ENCODE results near the gene YBX3.

GRCh38 chr12:10661338-10661737 lies 61.8 kb downstream of the YBX3 start:
- TF ChIP-seq POLR2AphosphoS5 (IDR thresholded peaks at IDR 0.05) (no peak), POLR2A (IDR thresholded peaks at IDR 0.05) (no peak)
- TF ChIP-seq, protein P1, sequence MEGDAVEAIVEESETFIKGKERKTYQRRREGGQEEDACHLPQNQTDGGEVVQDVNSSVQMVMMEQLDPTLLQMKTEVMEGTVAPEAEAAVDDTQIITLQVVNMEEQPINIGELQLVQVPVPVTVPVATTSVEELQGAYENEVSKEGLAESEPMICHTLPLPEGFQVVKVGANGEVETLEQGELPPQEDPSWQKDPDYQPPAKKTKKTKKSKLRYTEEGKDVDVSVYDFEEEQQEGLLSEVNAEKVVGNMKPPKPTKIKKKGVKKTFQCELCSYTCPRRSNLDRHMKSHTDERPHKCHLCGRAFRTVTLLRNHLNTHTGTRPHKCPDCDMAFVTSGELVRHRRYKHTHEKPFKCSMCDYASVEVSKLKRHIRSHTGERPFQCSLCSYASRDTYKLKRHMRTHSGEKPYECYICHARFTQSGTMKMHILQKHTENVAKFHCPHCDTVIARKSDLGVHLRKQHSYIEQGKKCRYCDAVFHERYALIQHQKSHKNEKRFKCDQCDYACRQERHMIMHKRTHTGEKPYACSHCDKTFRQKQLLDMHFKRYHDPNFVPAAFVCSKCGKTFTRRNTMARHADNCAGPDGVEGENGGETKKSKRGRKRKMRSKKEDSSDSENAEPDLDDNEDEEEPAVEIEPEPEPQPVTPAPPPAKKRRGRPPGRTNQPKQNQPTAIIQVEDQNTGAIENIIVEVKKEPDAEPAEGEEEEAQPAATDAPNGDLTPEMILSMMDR (IDR thresholded peaks at IDR 0.05 in 8 of 11, conservative IDR thresholded peaks at IDR 0.05 in 3 of 11), result no peak
